Right renal pelvis (tissue), 4 donors: ENCODE results near the gene RNF44. TPM values are rescaled to one million over a fixed set of nuclear protein-coding genes. Genes with fewer than 3 reads are reported as not detected.

ENCODE experiments used
- DNase-seq, 4 donors: peaks; one replicate each; pipeline ENCODE4 v3.0.0-alpha.2; 2013; ENCODE audit warnings: low read depth in 4 of 4, low spot score in 3 of 4, missing footprints in 1 of 4
- polyA plus RNA-seq, 4 donors: library from polyadenylated mRNA; unstranded; fragments of 120-200 nt; gene quantifications; one replicate each; pipeline ENCODE4 v1.2.1, GENCODE V29; 2013; ENCODE audit not compliant: insufficient read length in 4 of 4

RNF44 gene
- polyA plus RNA-seq, 4 donors: 45.5 to 63.2 (median 51.8) TPM

GRCh38 chr5:176524987-176525386 is 12.2 kb downstream of the RNF44 start:
- no peak for DNase-seq

GRCh38 chr5:176524138-176524537 is 13.1 kb downstream of the RNF44 start:
- DNase-seq: no peak

DNA sequence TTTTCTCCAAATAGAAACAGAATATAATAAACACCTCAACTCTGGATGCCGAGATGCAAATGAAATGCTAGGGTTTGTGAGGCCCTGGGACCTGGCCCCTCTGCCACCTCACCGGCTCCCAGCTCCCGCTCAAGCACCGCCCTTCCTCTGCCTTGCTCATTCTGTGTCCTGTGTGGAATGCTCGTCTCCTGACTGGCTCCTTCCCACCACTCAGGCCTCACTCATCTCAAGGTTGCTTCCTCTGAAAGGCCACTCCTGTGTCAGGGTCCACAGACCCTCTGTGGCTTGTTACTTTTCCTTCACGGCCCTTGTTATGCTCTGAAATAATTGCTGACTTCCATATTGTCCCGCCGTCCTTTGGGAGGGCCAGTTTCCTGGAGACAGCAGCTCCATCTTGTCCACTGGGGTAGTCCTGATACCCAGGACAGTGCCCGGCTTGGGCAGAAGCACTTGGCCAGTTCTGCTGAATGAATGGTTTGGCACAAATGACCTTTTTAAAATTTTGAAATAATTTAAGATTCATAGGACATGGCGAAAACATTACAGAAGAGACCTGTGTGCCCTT is 15.4 kb downstream of the RNF44 start:
- DNase-seq: no peak

DNA sequence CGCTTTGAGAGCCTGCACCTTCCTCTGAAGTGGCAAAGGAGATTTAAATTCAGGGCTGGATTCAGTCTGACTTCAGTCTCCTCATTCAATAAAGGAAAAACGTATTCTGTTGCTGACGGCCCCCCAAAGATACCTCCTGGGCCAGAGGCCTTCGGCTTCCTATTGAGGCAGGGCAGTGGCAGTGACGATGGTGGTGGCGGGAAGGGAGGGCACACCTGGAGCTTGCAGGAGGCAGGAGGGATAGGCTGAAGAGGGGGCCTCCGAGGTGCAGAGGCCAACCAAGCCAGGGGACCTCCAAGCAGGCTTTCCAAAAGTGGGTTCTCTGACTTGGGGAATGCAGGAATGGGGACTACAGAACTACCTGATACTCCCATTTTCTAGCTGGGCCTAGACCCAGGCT is 15.9 kb downstream of the RNF44 start:
- DNase-seq: no peak

DNA sequence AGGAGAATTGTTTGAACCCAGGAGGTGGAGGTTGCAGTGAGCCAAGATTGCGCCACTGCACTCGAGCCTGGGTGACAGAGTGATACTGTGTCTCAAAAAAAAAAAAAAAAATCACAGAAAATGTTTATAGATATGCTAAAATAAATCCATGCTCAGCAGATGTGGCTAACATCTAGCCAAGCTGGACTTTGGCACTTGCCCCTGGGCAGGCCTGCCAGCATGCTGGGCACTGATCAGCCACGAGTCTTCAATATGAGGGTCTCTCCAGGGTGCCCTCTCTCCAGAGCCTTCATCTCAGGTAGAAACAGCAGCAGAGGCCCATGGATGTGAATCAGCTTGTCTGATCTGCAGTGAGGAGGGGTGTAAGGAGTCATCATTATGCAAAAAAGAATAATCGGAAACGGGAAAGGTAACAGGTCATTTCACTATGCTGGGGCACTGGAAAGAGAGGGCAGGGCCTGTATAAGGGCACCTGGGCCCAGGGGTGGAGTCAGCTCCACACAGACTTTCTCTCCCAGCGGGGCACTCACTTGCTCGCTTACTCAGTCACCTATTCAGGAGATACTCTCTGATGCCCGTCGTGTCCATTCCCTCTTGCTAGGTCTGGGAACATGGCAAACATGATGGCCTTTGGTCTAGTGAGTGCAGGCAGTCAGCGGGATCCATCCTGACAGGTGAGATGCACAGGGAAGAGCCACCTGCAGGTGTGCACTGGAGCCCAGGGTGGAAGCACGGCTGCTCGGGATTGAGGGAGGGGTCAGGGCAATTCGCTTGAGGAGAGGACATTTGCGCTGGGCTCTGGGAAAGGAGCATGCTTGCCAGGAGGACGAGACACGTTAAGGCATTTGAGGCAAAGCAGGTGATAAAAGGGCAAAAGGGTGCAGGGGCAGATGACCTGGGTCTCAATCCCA is 17.1 kb downstream of the RNF44 start:
- no peak for DNase-seq

- no peak for DNase-seq
These were observed 20.0 kb downstream of the RNF44 start for GRCh38 chr5:176517053-176517661.

DNA sequence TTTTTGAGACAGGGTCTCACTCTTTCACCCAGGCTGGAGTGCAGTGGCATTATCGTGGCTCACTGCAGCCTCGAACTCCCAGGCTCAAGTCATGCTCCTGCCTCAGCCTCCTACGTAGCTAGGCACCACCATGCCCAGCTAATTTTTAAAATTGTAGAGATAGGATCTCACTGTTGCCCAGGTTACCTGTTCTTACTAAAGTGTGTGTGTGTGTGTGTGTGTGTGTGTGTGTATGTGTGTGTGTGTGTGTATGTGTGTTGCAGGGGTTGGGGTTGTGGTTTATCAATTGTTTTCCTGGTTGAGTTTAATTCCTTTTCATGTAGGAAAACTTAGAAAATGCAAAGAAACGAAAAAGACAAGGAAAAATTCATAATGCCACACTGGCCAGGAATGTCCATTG is 21.8 kb downstream of the RNF44 start:
- no peak for DNase-seq

DNA sequence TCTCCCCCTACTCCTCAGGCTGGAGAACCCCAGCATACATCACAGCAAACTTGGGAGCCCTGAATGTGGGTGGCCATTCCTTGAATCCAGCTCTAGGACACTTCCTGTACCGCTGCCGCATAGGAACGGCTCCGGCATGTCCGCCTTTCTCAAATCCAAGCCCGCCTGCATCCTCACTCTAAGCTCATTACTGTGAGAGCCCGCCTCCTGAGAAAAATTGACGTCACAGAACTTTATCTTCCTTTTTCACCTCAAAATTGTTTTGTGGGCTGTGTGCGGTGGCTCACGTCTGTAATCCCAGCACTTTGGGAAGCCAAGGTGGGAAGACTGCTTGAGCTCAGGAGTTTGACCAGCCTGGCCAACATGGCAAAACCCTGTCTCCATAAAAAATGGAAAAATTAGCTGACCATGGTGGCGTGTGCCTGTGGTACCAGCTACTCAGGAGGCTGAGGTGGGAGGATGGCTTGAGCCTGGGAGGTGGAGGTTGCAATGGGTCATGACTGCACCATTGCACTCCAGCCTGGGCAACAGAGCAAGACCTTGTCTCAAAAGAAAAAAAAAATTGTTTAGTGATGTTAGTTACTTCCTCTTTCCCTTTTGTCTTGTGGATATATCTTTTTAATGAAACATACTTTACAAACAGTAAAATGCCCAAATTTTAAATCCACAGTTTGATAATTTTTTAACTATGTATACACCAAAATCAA is 22.8 kb downstream of the RNF44 start:
- no peak for DNase-seq

GRCh38 chr5:176513788-176514187 is 23.4 kb downstream of the RNF44 start:
- DNase-seq: no peak

DNA sequence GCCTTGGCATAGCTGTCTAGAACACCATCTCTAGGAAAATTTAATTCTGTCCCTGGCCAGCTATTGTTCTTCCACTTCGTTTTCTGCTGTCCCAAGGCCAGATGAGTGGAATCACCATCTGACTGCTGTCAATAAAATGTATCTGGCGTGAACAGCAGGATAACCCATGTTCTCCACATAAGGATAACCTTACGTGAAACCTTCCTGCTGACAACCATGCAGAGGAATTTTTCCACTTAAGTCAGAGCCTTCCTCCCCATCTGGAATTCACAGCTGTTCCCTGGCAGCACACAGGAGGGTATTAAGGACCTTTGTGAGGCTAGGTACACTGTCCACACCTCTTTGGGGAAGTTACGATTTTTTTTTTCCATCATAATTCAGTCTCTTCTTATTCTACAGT is 28.6 kb downstream of the RNF44 start:
- no peak for DNase-seq

DNA sequence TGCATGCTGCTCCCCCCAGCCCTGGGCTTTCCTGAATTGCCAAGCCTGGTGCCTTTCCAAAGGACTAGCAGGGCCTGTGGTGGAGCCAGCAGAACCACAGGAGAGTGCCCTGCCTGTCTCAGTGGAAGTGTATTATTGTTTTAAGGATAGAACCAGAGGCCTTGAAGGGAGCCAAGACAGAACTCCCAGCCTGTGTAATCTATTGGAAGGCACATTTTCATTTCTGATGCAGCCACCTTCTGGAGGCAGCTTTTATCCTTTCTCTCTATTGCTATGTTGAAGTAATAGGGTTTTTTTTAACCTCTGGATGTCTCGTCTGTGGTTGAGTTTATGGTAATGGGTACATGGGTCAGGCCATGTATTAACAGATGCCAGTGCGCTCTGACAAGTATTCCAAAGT is 29.3 kb downstream of the RNF44 start:
- DNase-seq: no peak

- DNase-seq: no peak
These were observed 33.7 kb downstream of the RNF44 start for GRCh38 chr5:176503496-176503895.

- DNase-seq: no peak
These were observed 35.9 kb downstream of the RNF44 start for GRCh38 chr5:176501333-176501732.

DNA sequence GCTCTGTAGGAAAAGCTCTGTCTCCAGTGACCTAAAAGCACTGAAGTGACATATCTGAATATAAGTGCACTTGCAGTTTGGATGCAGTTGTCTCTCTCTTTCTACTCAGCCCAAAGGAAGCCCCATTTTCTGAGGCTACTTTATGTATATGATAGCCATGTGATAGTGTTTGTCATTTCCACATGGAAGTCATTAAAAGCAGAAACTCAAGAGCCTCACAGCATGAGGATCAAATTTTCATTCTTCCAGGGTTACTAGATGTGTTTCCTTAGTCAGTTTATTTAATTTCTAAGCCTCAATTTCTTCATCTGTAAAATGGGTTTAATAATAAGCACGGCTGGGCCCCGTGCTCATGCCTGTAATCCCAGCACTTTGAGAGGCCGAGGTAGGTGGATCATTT is 36.7 kb downstream of the RNF44 start:
- no peak for DNase-seq

DNA sequence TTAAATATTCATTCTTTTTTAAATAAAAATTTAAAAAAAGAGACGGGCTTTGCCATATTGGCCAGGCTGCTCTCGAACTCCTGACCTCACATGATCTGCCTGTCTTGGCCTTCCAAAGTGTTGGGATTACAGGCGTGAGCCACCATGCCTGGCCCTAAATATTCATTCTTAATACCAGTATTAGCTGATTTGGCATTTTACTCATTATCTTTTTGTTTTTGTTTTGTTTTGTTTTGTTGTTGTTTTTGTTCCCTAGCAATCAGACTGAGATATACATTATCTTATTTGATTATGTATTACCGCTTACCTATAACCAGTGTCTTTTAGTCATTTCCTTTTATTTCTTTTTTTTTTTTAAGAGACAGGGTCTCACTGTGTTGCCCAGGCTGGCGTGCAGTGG is 37.9 kb downstream of the RNF44 start:
- DNase-seq: no peak

DNA sequence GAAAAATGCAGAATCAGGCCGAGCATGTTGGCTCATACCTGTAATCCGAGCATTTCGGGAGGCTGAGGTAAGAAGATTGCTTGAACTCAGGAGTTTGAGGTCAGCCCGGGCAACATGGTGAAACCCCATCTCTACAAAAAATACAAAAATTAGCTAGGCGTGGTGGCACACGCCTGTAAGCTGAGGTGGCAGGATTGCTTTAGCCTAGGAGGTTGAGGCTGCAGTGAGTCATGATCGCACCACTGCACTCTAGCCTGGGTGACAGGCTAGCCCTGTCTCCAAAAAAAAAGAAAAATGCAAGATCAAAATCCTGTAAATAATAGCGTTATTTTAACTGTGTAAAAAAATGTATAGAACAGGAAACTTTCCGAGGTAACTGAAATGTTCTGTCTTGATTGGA is 39.4 kb downstream of the RNF44 start:
- DNase-seq: no peak

GRCh38 chr5:176492431-176492830 is 44.8 kb downstream of the RNF44 start:
- DNase-seq: no peak

DNA sequence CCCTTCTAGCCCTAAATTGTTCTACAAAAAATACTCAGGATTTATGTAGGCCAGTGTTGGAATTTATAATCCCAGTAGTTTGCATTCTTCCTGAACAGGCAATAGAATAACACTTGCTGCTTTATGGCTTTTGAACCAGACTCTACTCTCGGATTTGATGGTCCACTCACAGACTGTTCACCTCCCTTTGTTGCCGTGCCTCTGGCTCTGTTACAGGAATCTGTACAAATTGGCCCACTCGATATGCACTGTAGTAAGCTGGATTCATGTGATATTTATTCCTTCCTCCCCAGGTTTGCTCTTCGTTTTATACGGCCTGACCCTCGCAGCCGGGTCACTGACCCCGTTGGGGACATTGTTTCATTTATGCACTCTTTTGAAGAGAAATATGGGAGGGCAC is 45.3 kb downstream of the RNF44 start:
- no peak for DNase-seq

- no peak for DNase-seq
These were observed 46.1 kb downstream of the RNF44 start for GRCh38 chr5:176491101-176491502.

GRCh38 chr5:176490301-176490700 is 46.9 kb downstream of the RNF44 start:
- no peak for DNase-seq

DNA sequence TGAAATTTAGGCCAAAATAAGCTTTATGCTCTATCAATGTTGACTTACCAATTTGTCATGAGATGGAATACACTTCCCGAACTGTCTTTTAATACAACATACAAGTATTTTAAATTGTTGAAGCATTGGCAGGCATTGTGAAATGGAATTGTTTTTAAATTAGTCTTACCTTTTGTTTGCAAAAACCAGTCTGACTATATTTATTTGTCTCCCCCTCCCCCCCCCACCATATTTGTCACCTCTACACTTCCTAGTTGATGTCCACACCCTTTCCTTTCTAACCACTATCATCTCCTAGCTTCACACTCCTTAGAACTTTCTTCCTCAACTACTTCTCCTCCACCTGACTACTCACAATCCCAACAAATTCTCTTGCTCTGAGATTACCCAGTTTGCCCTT is 48.1 kb downstream of the RNF44 start:
- no peak for DNase-seq
